Measurements from ENCODE around the gene PLEKHM2.

PLEKHM2 gene

GRCh38 chr1:15739745-15740144, 55.6 kb downstream of the PLEKHM2 start:
- DNase-seq (ENCODE audit: low read depth): no peak

- DNase-seq (ENCODE audit: low read depth): peak; percentile 25
Measured at GRCh38 chr1:15740924-15741850, 57.1 kb downstream of the PLEKHM2 start.

GRCh38 chr1:15742339-15742801, 58.2 kb downstream of the PLEKHM2 start, which contains the start of gene TMEM82:
Gene TMEM82 (plus strand): TSS chr1:15742499. CDS start chr1:15742560, 61 bp downstream.
- DNase-seq (ENCODE audit: low read depth): no peak

- DNase-seq (ENCODE audit: low read depth): no peak
Measured at GRCh38 chr1:15744122-15744679, 60.1 kb downstream of the PLEKHM2 start.

GRCh38 chr1:15747378-15747777, 63.3 kb downstream of the PLEKHM2 start:
- DNase-seq (ENCODE audit: low read depth): no peak

- DNase-seq (ENCODE audit: low read depth): no peak
Measured at GRCh38 chr1:15748264-15748663, 64.1 kb downstream of the PLEKHM2 start.

GRCh38 chr1:15748690-15749398, 64.7 kb downstream of the PLEKHM2 start:
- no peak for DNase-seq (ENCODE audit: low read depth)

- no peak for DNase-seq (ENCODE audit: low read depth)
Measured at GRCh38 chr1:15749399-15750291, 65.5 kb downstream of the PLEKHM2 start.

GRCh38 chr1:15750924-15751323, 66.8 kb downstream of the PLEKHM2 start:
- DNase-seq (ENCODE audit: low read depth): no peak

- DNase-seq (ENCODE audit: low read depth): no peak
Measured at GRCh38 chr1:15751717-15752116, 67.6 kb downstream of the PLEKHM2 start.

- DNase-seq (ENCODE audit: low read depth): no peak
Measured at GRCh38 chr1:15753776-15754175, 69.7 kb downstream of the PLEKHM2 start.

- DNase-seq (ENCODE audit: low read depth): no peak
Measured at GRCh38 chr1:15755021-15755645, 71.0 kb downstream of the PLEKHM2 start.

GRCh38 chr1:15755646-15756040, 71.5 kb downstream of the PLEKHM2 start:
- no peak for DNase-seq (ENCODE audit: low read depth)

- DNase-seq (ENCODE audit: low read depth): no peak
Measured at GRCh38 chr1:15756143-15757015, 72.3 kb downstream of the PLEKHM2 start.

GRCh38 chr1:15757016-15757543, 73.0 kb downstream of the PLEKHM2 start:
- no peak for DNase-seq (ENCODE audit: low read depth)

GRCh38 chr1:15757575-15758342, 73.6 kb downstream of the PLEKHM2 start:
- DNase-seq (ENCODE audit: low read depth): no peak

- no peak for DNase-seq (ENCODE audit: low read depth)
Measured at GRCh38 chr1:15758343-15758931, 74.3 kb downstream of the PLEKHM2 start, which contains the start of gene FBLIM1. Gene FBLIM1 (plus strand): TSS chr1:15758795. CDS start chr1:15764984, 6,189 bp downstream.

GRCh38 chr1:15758953-15759661, 75.0 kb downstream of the PLEKHM2 start:
- no peak for DNase-seq (ENCODE audit: low read depth)

Measured in stromal cell of bone marrow (primary cell).